ENCODE results near the gene RBL2. TPM values are rescaled to one million over a fixed set of nuclear protein-coding genes. Genes with fewer than 3 reads are reported as not detected.

RBL2 gene
- total and polyA plus RNA-seq, 4 donors: 30.8 to 165 (median 46.9) TPM

DNA sequence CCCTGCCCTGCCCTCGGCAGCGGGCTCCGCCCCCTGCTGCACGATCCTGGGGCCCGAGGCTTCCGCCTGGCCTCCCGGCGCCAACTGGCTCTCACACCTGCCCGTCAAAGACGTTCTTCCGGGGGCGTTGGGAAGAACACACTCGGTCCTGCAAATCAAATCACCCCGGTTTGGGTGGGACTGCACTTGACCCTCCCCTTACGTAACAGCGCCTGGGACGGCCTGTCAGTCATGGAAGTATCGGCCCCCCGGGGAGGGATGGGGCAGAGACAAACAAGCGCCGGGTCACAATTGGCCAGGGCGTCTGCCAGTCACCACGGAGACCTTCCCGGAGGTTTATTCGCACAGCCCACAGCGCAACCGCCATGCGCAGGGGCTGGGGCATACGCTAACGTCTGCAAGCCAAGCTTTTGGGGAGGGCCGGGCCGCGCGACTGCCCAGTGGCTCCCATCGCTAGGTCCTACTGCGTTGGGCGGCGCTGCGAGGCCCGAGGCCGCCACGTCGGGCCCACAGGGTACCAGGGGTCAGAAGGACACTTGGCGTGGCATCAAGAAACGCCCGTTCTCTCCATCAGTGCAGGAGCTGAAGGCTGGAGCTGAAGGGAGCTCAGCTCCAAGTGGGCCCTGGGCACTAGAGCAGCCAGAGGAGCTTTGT, 69.1 kb downstream of the RBL2 start:
- peak overlapping the region; percentile 71 for H3K4me3 ChIP-seq
- H3K9me3 ChIP-seq (ENCODE audit: control insufficient read depth in 4 of 4, insufficient read depth in 3 of 4, low read length in 3 of 4): no peaks in the 10 kb centered on the region
- no peaks in the 10 kb centered on the region for H3K27me3 ChIP-seq (ENCODE audit: control insufficient read depth in 3 of 3, insufficient read depth in 3 of 3, low read length in 2 of 3)
- TF ChIP-seq, protein P1, sequence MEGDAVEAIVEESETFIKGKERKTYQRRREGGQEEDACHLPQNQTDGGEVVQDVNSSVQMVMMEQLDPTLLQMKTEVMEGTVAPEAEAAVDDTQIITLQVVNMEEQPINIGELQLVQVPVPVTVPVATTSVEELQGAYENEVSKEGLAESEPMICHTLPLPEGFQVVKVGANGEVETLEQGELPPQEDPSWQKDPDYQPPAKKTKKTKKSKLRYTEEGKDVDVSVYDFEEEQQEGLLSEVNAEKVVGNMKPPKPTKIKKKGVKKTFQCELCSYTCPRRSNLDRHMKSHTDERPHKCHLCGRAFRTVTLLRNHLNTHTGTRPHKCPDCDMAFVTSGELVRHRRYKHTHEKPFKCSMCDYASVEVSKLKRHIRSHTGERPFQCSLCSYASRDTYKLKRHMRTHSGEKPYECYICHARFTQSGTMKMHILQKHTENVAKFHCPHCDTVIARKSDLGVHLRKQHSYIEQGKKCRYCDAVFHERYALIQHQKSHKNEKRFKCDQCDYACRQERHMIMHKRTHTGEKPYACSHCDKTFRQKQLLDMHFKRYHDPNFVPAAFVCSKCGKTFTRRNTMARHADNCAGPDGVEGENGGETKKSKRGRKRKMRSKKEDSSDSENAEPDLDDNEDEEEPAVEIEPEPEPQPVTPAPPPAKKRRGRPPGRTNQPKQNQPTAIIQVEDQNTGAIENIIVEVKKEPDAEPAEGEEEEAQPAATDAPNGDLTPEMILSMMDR (IDR thresholded peaks at IDR 0.05; ENCODE audit: control extremely low read depth, extremely low read depth): no peak
- H3K27ac ChIP-seq (ENCODE audit: low read depth in 1 of 2, low read length in 1 of 2): peak overlapping the region; percentile 90 to 99
- peaks cover 12 to 28% (median 21%) of the 10 kb centered on the region in 5 donors for H3K4me1 ChIP-seq (ENCODE audit: control insufficient read depth in 5 of 5, insufficient read depth in 5 of 5, low read length in 5 of 5)
- H3K36me3 ChIP-seq (ENCODE audit: control insufficient read depth in 4 of 4, insufficient read depth in 4 of 4, low read length in 4 of 4): no peaks in the 10 kb centered on the region
- H3K9ac ChIP-seq (ENCODE audit: insufficient read depth in 1 of 2, low read length in 2 of 2): no peak overlapping the region
- ATAC-seq (ENCODE audit: insufficient read depth, low FRiP score) (peak; percentile 94), DNase-seq (peak; percentile 100)
- WGBS, 2 donors: 0% methylated on average over 46 of the region's 46 CpGs

DNA sequence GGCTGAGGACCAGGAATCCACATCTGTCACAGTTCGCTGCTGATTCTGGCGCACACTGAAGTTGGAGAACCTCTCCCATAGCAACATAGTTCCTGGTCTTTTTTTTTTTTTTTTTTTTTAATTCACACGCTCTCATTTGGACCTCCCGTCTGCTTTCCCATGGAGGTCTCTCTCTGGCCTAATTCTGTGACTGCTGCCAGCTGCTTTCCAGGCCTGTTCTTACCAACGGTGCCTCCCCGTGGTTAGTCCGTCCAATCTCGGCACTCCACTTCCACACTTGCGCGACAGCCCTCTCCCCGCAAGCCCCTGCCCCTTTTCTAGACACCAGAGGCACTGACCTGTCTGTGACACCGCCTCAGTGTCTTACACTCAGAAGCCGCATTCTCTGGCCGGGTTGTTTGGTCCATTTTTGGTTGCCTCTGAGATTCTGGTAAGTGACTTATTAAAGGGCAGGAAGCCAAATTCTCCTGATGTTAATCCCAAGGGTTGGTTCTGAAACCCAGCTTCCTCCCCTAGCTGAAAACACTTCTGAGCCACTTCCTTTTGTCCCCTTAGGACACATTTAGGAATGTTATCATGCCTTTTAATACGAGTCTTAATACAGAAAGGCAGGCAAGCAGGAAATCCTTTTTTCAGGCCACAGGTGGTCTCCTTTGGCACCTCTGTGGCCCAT, 69.9 kb downstream of the RBL2 start:
- TF ChIP-seq, protein P1 (IDR thresholded peaks at IDR 0.05; ENCODE audit: control extremely low read depth, extremely low read depth): no peak
- Histone ChIP-seq H3K9ac (ENCODE audit: insufficient read depth in 1 of 2, low read length in 2 of 2) (peak overlapping the region in 1 of 2 donors; percentile 81), H3K36me3 (ENCODE audit: control insufficient read depth in 4 of 4, insufficient read depth in 4 of 4, low read length in 4 of 4) (no peaks in the 10 kb centered on the region), H3K9me3 (ENCODE audit: control insufficient read depth in 4 of 4, insufficient read depth in 3 of 4, low read length in 3 of 4) (no peaks in the 10 kb centered on the region), H3K27me3 (ENCODE audit: control insufficient read depth in 3 of 3, insufficient read depth in 3 of 3, low read length in 2 of 3) (no peaks in the 10 kb centered on the region), H3K27ac (ENCODE audit: low read depth in 1 of 2, low read length in 1 of 2) (peak overlapping the region; percentile 90 to 99), H3K4me3 (no peak overlapping the region), H3K4me1 (ENCODE audit: control insufficient read depth in 5 of 5, insufficient read depth in 5 of 5, low read length in 5 of 5) (peaks cover 12 to 28% (median 21%) of the 10 kb centered on the region in 5 donors)
- 3 to 10% methylated on average over 15 of the region's 15 CpGs for whole genome bisulfite sequencing, 2 donors
- ATAC-seq (ENCODE audit: insufficient read depth, low FRiP score): no peak
- peak; percentile 71 to 82 (median 80) for DNase-seq

DNA sequence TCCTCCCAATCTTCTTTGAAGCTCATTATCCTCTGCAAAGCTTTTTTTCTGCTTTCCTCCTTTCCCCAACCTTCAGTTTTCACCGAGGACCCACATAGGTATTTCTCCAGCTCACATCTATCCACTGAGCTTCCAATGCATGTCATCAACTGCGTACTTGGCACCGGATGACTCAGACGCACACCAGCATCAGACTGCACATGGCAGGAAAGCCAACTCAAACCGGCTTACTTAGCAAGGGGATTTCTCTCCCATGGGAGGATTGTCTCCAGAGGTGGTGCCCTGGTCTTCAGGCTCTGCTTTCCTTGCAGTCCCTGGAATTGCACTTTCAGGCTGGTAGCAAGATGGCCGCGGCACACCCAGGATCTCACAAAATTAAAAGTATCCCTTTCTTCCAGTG, 70.4 kb downstream of the RBL2 start:
- TF ChIP-seq, protein P1 (IDR thresholded peaks at IDR 0.05; ENCODE audit: control extremely low read depth, extremely low read depth): no peak
- H3K27ac ChIP-seq (ENCODE audit: low read depth in 1 of 2, low read length in 1 of 2): peak overlapping the region; percentile 90 to 99
- ATAC-seq (ENCODE audit: insufficient read depth, low FRiP score): no peak
- no peak overlapping the region for H3K4me3 ChIP-seq
- no peaks in the 10 kb centered on the region for H3K36me3 ChIP-seq (ENCODE audit: control insufficient read depth in 4 of 4, insufficient read depth in 4 of 4, low read length in 4 of 4)
- H3K9ac ChIP-seq (ENCODE audit: insufficient read depth in 1 of 2, low read length in 2 of 2): no peak overlapping the region
- no peaks in the 10 kb centered on the region for H3K9me3 ChIP-seq (ENCODE audit: control insufficient read depth in 4 of 4, insufficient read depth in 3 of 4, low read length in 3 of 4)
- DNase-seq: peak in 1 of 3 donors; percentile 39
- WGBS, 2 donors: 70 to 83% methylated on average over 7 of the region's 7 CpGs
- H3K27me3 ChIP-seq (ENCODE audit: control insufficient read depth in 3 of 3, insufficient read depth in 3 of 3, low read length in 2 of 3): no peaks in the 10 kb centered on the region
- H3K4me1 ChIP-seq (ENCODE audit: control insufficient read depth in 5 of 5, insufficient read depth in 5 of 5, low read length in 5 of 5): peaks cover 14 to 28% (median 21%) of the 10 kb centered on the region in 5 donors
